ENCODE results near the gene EHBP1L1.

EHBP1L1 gene

DNA sequence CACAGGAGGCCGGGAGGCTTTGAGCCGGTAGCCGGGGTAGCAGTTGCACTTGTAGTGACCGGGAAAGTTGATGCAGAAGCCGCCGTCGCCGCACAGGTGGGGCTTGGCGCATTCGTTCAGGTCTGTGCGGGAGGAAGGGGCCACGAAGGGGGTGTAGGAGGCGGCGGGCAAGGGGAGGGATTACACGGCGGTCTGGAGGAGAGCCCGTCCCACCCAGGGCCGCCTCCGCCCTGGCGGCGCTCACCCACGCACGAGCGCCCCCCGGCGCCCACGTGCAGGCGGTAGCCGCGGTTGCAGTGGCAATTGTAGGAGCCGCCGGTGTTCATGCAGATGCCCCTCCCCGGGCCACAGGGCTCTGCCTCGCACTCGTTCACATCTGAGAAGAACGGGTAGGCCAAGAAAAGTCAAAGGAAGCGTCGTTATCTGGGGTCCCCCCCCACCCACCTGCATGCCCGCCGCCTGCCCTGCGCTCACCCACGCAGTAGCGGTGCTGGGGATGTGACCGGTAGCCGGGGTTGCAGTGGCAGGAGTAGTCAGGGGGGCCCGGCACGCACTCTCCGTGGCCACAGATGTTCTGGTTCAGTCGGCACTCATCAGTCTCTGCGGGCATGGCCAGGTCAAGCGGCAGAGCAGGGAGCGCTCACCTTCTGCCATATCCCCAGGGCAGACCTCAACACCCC is 28.3 kb upstream of the EHBP1L1 start:
- DNase-seq = no peak

DNA sequence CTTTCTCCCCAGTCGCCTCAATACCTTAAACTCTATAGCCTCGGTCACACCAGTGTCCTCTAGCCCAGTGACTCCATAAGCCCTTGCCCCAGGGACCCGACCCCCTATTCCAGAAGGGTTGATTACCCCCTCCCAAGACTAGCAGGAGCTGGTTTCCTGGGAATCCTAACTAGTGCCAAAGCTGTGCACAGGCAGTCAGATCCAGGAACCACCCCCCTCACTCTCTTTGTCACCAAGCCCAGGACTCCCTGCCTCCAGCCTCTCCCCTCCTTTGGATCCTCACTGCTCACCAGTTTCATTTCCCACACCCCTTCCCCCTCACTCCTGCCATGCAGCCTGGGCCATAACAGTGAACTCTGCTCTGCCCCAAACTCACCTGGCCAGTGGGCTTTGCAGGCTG is 27.5 kb upstream of the EHBP1L1 start:
- no peak for DNase-seq

DNA sequence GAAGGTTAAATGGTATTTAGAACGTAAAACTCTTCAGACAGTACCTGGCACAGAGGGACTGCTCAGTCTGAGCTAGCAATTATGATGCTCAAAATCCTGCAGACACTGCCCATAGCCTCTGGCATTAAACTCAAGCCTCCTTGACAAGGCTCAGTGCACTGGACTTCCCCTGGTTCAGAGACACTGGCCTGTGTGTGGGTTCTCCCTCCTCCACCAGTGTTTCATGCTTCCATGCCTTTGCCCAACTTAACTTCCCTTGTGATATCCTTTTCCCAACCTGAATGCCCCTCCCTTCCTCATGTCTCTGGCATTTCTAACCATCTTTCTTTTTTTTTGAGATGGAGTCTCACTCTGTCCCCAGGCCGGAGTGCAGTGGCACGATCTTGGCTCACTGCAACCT is 26.8 kb upstream of the EHBP1L1 start:
- no peak for DNase-seq

- DNase-seq = peak; percentile 86
These were observed 24.1 kb upstream of the EHBP1L1 start for GRCh38 chr11:65551572-65552387.

DNA sequence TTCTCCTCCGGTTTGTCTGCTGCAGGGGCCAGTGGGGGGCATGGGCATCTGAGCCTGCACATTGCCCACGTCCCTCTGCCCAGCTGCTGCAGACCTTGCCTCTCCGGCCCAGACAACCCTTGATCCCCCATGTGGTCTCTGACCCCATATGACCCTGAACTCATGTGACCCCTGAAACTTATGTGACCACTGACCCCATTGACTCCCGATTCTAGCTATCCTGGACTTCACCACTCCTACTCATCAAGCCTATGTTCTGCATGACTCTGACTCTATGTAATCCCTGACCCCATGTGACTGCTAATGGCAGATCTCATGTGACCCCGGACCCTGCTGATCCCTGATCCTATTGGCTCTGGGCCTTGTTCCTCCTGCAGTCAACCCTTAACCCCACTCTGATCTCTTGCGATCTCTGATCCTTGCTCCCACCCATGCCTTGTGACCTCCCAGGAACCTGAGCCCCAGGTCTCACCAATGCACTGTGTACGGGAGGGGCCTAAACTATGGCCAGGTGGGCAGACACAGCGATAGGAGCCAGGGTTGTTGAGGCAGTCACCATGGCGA is 23.4 kb upstream of the EHBP1L1 start:
- no peak for DNase-seq

DNA sequence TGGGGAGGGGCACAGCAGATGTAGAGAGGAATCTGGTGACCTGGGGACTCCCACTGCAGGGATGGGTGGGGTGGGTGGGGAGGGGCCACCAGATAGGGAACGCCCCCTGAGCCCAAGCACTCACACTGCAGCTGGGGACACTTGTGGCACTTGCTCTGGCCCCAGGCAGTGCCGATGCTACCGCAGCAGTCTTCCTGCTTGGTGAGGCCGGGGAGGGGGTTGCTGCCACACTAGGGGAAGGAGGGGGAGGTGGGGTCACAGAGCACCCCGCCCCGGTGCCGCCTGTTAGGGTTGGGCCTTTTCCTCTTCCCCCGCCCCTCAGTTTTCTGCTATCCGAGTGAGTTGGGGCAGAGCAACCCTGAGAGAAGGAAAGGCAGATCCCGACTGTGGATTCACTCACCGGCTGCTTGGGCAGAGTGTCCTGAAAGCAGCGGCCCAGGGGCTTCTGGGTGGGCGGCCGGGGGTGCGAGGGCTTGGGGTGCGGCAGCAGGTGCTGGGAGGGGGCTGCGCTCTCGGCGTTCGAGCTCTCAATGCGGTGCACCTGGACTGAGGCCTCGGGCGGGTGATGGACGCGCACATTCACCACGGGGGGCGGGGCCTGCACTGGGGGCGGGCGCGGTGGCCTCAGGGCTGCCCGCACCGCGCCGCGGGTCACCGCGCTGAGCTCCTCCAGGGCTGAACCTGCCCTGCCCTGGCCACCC is 22.4 kb upstream of the EHBP1L1 start:
- no peak for DNase-seq

- DNase-seq = no peak
These were observed 21.6 kb upstream of the EHBP1L1 start for GRCh38 chr11:65554057-65554818.

GRCh38 chr11:65554842-65555430 is 20.9 kb upstream of the EHBP1L1 start:
- no peak for DNase-seq

- peak; percentile 70 for DNase-seq
These were observed 20.1 kb upstream of the EHBP1L1 start for GRCh38 chr11:65555693-65556231.

DNA sequence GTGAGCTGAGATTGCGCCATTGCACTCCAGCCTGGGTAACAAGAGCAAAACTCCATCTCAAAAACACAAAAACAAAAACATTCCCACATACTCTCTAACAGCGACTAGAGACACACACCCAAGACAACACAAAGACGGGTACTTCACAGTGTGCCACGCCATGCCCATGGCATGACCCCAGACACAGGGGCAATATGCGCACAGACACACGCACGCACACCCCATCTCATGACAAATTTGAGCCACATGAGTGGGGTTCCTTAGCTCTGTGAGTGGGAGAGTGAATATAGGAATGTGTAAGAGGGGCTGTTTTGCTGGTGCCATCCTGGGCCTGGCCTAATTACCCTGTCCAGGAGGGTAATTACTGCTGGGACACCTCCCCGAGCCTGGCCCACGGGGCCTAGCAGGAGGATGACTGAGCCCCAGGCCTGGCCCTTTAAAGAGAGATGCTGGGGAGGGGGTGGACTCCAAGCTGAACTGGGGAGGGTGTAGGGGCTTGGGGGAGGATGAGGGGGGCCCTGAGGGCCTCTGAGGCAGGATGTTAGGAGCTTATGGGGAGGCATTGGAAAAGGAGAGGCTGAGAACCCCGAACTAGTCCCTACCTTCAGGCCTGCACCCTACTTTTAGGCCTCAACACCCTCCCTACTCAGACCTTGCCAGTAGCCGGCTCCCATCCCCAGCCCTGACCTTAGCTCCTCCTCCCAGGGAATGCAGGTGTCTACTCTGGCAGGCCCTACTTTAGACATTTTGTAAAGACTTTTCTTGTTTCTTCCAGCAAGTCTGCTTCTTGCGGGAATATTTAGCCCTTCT is 19.2 kb upstream of the EHBP1L1 start:
- no peak for DNase-seq

DNA sequence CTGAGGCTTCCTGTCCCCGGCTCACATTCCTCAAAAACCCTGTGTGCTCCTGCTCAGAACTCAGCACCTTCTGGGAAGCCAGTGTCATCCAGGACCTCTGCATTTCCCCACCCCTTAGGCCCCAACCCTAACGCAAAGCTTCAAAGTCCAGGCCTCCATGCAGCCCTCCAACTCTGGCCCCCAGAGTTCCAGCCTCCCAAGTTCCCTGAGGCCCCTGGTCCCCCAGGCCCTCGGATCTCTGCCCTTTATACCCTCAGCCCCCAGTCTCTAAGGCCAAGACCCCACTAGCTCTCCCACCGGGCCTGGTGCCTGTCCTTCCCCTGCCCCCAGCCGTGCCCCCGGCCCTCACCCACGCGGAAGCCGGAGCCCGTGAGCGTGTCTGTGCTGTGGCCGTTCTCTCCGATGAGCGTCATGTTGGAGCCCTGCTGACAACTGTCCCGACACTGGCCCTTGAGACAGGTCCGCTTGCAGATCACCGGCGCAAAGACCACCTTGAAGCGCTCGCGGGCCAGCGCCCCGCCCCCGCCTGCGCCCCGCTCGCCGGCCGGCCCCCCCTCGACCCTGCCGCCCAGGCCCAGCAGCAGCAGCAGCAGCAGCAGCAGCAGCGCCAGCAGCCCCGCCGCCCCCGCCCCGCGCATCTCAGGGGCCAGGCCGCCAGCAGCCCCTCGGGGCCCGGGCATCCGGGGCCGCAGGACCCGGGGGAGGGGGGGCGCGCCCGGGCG is 18.4 kb upstream of the EHBP1L1 start:
- no peak for DNase-seq

GRCh38 chr11:65558002-65558929 is 17.6 kb upstream of the EHBP1L1 start, which contains the start of gene LTBP3:
Gene LTBP3, minus strand, starts transcription at chr11:65558359. Its CDS starts 400 bp downstream, at chr11:65557959.
- peak; percentile 95 for DNase-seq

DNA sequence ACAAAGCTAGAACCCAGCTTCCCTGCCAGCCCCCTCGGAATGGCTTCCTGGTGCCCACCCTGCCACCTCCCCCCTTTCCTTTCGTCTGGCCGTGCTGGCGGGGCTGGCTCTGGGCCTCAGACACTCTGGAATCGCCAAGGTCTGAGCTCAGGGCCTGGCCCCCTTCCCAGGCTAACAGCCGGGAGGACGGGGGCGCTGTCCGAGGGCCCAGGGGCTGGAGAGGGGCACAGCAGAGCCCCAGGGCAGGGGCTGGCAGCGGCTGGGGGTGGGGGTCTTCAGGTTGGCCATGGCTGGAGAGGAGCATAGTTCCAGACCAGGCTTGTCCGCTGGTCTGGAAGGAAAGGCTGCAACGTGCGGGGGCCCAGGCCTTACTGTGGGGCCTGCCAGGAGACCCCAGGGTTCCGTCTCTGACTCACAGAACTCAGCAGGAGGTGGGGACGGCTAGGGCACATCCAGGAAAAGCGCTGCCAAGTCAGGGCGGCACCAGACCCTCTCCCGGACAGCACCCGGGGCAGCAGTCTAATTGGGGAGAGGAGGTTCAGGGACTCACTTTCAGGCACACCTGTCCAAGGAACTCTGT is 16.8 kb upstream of the EHBP1L1 start:
- no peak for DNase-seq

- DNase-seq = no peak
These were observed 16.3 kb upstream of the EHBP1L1 start for GRCh38 chr11:65559535-65559934.

- DNase-seq = peak; percentile 83
These were observed 15.8 kb upstream of the EHBP1L1 start for GRCh38 chr11:65559951-65560537.

GRCh38 chr11:65560555-65561418 is 15.1 kb upstream of the EHBP1L1 start:
- DNase-seq = no peak

DNA sequence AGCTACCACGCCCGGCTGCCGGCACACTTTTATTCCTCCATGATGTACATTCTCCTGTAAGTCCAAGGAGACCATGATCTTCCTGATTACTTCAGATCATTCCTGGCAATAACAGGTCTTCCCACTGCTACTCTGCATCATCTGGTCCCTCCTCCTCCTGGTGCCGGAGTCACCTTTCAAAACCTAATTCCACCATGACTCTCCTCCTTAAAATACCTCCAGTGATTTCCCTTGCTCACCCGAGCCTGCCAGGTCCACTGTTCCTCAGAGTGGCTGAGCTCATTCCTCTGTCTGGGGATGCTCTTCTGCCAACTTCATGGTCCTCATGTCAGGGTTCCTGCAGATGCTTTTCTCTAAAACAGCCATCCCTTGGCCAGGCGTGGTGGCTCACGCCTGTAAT is 13.8 kb upstream of the EHBP1L1 start:
- no peak for DNase-seq

All from 8988T (cell line).